ENCODE measurements around the gene C11orf87.

Gene C11orf87

GRCh38 chr11:109423466-109424190 is 1.6 kb downstream of the C11orf87 start:
- TF ChIP-seq CTCF (IDR thresholded peaks at IDR 0.05; ENCODE audit: insufficient read depth, low read depth, low read length, missing control alignments) = no peak
- DNase-seq (ENCODE audit: low read depth) = no peak
- H3K4me3 ChIP-seq (ENCODE audit: low read length) = peak overlapping the region; percentile 30

- DNase-seq (ENCODE audit: low read depth) = peak; percentile 59
- no peak overlapping the region for H3K4me3 ChIP-seq (ENCODE audit: low read length)
- no peak for TF ChIP-seq CTCF (IDR thresholded peaks at IDR 0.05; ENCODE audit: insufficient read depth, low read depth, low read length, missing control alignments)
These were observed 2.9 kb downstream of the C11orf87 start for GRCh38 chr11:109424901-109425300.

DNA sequence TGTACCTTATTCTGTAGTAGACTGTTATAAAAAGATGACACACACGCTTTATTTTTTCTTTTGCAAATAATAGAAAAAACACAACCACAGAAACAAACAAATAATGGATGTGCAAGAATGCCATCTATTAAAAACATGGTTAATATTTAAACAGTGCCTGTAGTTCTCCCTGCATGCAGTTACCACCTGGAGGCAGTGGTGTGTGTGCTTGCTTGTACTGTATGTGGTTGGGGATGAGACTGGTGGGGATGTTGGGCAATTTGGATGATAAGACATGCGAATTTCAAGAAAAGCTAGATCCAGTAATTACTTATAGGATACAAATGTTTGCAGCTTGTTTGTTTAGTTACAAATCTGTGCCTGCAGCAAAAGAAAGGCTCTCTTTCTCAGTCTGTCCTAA is 3.6 kb downstream of the C11orf87 start:
- peak; percentile 7 for TF ChIP-seq CTCF (IDR thresholded peaks at IDR 0.05; ENCODE audit: insufficient read depth, low read depth, low read length, missing control alignments)
- no peak overlapping the region for H3K4me3 ChIP-seq (ENCODE audit: low read length)
- peak; percentile 21 for DNase-seq (ENCODE audit: low read depth)

GRCh38 chr11:109426442-109427240 is 4.7 kb downstream of the C11orf87 start:
- peak; percentile 50 for TF ChIP-seq CTCF (IDR thresholded peaks at IDR 0.05; ENCODE audit: insufficient read depth, low read depth, low read length, missing control alignments)
- peak; percentile 70 for DNase-seq (ENCODE audit: low read depth)
- no peak overlapping the region for H3K4me3 ChIP-seq (ENCODE audit: low read length)

- no peak for TF ChIP-seq CTCF (IDR thresholded peaks at IDR 0.05; ENCODE audit: insufficient read depth, low read depth, low read length, missing control alignments)
- no peak for DNase-seq (ENCODE audit: low read depth)
- no peak overlapping the region for H3K4me3 ChIP-seq (ENCODE audit: low read length)
These were observed 10.1 kb downstream of the C11orf87 start for GRCh38 chr11:109432105-109432504.

DNA sequence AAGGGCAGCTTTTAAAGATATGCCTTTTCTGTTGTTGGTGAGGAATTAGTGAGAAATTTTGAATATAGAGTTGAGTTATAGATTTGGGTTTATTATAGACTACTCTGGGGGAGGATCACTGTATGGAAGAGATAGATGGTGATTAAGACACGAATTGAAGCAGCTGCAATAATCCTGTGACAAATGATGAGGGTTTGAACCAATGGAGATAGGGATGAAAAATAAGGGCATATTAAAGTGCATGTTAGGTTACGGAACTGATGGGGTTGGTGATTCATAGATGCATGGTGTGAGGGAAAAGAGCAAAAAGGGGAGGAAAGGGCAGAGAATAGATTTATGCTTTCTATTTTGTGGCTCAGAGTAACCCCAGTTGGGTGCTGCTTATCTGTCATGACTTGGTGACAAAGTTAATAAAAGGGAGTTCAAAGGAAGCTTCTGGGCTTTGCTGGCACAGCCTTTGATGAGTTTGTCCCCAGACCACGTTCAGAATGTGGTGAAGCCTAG is 11.8 kb downstream of the C11orf87 start:
- TF ChIP-seq CTCF (IDR thresholded peaks at IDR 0.05; ENCODE audit: insufficient read depth, low read depth, low read length, missing control alignments) = no peak
- no peak for DNase-seq (ENCODE audit: low read depth)
- no peak overlapping the region for H3K4me3 ChIP-seq (ENCODE audit: low read length)
